ENCODE measurements around the gene UBE2U. TPM values are rescaled to one million over a fixed set of nuclear protein-coding genes. Genes with fewer than 3 reads are reported as not detected.
"Not testable (repeated sequence)": the region's sequence is repeated elsewhere in the genome, so short reads cannot be mapped to it uniquely, and the experiment has no call there.

Gene UBE2U
- total RNA-seq, 4 donors from 2014 or later = not detected

DNA sequence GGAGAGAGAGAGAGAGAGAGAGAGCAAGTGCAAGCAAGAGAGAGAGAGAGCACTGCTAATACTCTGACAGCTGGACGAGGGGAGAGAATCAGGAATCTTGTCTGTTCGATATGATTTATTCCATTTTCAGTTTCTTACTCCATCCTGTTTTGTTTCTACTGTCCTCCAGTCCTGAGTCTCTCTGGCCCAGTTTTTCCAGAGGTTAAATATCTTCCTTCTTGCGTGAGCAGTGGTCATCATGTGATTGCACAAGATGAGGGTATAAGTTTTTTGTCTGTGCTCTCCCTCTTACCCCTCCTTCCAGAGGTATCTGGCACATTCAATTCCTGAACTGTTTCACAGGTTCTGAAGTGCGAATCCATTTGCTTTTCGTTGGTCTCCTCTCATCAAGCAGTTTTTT, 16.8 kb downstream of the UBE2U start:
- DNase-seq (no peak), ATAC-seq (no peak)
- no peak overlapping the region for H3K27ac ChIP-seq
- H3K36me3 ChIP-seq = no peaks in the 10 kb centered on the region
- H3K4me1 ChIP-seq = no peaks in the 10 kb centered on the region
- no peak overlapping the region for H3K4me3 ChIP-seq
- no peaks in the 10 kb centered on the region for H3K9me3 ChIP-seq
- no peaks in the 10 kb centered on the region for H3K27me3 ChIP-seq
- in situ Hi-C loops (cut with MboI; ENCODE audit: low sequenced_read_pairs in 4 of 4) (no loop called here), intact Hi-C loops (cut with DNase I; ENCODE audit: low total_unique reads) (no loop called here)
- TF ChIP-seq, protein P1, sequence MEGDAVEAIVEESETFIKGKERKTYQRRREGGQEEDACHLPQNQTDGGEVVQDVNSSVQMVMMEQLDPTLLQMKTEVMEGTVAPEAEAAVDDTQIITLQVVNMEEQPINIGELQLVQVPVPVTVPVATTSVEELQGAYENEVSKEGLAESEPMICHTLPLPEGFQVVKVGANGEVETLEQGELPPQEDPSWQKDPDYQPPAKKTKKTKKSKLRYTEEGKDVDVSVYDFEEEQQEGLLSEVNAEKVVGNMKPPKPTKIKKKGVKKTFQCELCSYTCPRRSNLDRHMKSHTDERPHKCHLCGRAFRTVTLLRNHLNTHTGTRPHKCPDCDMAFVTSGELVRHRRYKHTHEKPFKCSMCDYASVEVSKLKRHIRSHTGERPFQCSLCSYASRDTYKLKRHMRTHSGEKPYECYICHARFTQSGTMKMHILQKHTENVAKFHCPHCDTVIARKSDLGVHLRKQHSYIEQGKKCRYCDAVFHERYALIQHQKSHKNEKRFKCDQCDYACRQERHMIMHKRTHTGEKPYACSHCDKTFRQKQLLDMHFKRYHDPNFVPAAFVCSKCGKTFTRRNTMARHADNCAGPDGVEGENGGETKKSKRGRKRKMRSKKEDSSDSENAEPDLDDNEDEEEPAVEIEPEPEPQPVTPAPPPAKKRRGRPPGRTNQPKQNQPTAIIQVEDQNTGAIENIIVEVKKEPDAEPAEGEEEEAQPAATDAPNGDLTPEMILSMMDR (IDR thresholded peaks at IDR 0.05 in 4 of 5, conservative IDR thresholded peaks at IDR 0.05 in 1 of 5) = no peak
- TF ChIP-seq POLR2A (IDR thresholded peaks at IDR 0.05) = no peak

DNA sequence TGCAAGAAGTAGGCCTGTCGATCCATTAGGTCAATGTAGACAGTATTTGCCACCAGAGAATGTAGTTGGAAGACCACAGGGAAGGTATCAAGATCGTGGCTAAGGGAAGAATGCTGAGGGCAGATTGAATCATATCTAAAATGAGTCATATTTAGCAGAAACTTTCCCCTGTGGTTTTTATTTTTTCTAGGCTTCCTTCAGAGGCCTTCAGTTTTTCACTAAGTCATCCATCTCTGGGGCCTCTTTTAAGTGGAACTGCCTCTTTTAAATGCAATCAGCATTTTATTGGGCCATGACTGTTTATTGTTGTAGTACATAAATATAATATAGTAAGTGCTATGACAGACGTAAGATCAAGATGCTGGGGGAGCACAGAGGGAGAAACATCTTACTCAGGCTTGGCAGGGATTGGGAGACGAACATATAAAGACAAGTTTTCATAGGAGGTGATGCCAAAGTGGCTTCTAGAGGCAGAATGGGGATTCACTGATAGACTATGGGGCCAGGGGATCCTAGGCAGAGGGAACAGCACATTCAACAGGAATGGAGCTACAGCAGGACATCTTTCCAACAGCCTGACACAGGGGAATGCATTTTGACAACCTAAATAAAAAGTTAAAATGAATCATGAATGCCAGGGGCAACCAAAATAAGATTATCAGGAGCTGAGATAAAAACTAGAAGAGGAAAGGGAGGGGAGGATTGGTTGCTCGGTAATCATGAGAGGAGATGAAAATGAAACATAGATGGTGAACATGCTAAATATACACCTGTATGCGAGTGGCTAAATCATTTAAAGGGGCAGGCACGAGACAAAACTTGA, 20.1 kb downstream of the UBE2U start:
- H3K27me3 ChIP-seq = no peaks in the 10 kb centered on the region
- DNase-seq = no peak
- H3K27ac ChIP-seq = no peak overlapping the region
- no peaks in the 10 kb centered on the region for H3K4me1 ChIP-seq
- no peaks in the 10 kb centered on the region for H3K9me3 ChIP-seq
- no peak for ATAC-seq
- intact Hi-C loops (cut with DNase I; ENCODE audit: low total_unique reads) = no loop called here
- in situ Hi-C loops (cut with MboI; ENCODE audit: low sequenced_read_pairs in 4 of 4) = no loop called here
- no peaks in the 10 kb centered on the region for H3K36me3 ChIP-seq
- TF ChIP-seq, protein P1 (IDR thresholded peaks at IDR 0.05 in 4 of 5, conservative IDR thresholded peaks at IDR 0.05 in 1 of 5) = no peak
- no peak for TF ChIP-seq POLR2A (IDR thresholded peaks at IDR 0.05)
- H3K4me3 ChIP-seq = no peak overlapping the region

DNA sequence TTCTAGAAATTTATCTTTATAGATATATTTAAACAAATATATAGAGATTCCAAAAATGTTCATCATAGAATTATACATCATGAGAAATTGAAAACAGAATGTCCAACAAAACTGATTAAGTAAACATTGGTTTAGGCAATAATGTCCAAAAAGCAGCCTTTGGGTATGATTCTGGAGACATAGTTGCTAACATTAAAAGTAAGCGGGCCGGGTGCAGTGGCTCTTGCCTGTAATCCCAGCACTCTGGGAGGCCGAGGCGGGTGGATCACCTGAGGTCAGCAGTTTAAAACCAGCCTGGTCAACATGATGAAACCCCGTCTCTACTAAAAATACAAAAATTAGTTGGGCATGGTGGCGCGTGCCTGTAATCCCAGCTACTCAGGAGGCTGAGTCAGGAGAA, 20.8 kb downstream of the UBE2U start:
- intact Hi-C loops (cut with DNase I; ENCODE audit: low total_unique reads); H3K9me3 ChIP-seq; H3K27me3 ChIP-seq; ATAC-seq; H3K27ac ChIP-seq; in situ Hi-C loops (cut with MboI; ENCODE audit: low sequenced_read_pairs in 4 of 4); H3K4me1 ChIP-seq; H3K36me3 ChIP-seq; DNase-seq; H3K4me3 ChIP-seq: not testable (repeated sequence)

DNA sequence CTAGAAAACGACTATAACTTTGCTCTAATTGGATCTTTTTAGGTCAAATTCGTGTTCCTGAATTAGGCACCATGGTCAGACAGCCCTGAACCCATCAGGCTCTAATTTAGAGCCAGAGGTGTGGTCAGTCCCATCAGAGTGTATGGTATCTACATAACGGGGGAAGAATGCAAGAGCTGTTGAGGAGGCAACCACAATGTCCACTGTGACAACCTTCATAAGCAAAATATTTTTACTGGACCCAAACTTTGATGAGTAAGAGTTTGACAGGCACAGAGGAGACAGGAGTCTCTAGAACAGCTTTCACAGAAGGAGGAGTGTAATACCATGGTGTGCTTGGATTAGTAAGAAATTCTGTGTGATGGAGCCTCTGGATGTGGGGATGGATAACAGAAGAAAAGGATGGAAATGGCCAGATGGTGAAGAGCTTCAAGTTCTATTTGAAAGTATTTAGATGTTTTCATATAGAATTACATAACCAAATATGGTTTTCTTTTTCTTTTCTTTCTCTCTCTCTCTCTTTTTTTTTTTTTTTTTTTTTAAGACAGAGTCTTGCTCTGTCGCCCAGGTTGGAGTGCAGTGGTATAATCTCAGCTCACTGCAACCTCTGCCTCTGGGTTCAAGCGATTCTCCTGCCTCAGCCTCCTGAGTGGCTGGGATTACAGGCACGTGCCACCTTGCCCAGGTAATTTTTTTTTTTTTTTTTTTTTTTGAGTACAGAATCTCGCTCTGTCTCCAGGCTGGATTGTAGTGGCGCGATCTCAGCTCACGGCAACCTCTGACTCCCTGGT, 24.9 kb downstream of the UBE2U start:
- TF ChIP-seq POLR2A (IDR thresholded peaks at IDR 0.05) = no peak
- TF ChIP-seq, protein P1 (IDR thresholded peaks at IDR 0.05 in 4 of 5, conservative IDR thresholded peaks at IDR 0.05 in 1 of 5) = no peak
- Histone ChIP-seq H3K4me3 (no peak overlapping the region), H3K27ac (no peak overlapping the region), H3K36me3 (no peaks in the 10 kb centered on the region), H3K27me3 (no peaks in the 10 kb centered on the region), H3K4me1 (no peaks in the 10 kb centered on the region), H3K9me3 (no peaks in the 10 kb centered on the region)
- ATAC-seq (no peak), DNase-seq (no peak)
- intact Hi-C loops (cut with DNase I; ENCODE audit: low total_unique reads) (no loop called here), in situ Hi-C loops (cut with MboI; ENCODE audit: low sequenced_read_pairs in 4 of 4) (loop anchor here in 1 of 4 donors (25.0 kb wide), 1 partner anchor 541 kb away; no protein-coding TSS in a partner anchor)

DNA sequence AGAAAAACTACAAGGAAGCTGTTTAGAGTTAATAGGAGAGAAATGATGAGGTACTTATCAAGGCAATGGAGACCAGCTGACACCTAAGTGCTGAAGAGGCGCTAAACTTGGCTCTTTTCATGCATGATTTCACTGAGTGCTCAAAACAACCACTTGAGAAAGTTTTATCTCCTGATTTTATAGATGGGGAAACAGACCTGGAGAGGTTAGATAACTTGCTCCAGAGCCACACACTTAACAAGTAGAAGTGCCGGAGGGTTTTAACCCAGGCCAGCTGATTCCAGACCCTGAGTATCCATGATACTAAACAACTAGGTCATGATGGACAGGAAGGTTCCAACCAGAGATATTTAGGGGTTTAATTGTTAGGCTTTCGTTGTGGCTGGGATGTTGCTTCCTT, 25.9 kb downstream of the UBE2U start:
- intact Hi-C loops (cut with DNase I; ENCODE audit: low total_unique reads) (no loop called here), in situ Hi-C loops (cut with MboI; ENCODE audit: low sequenced_read_pairs in 4 of 4) (loop anchor here in 1 of 4 donors (25.0 kb wide), 1 partner anchor 542 kb away; no protein-coding TSS in a partner anchor)
- TF ChIP-seq, protein P1 (IDR thresholded peaks at IDR 0.05 in 4 of 5, conservative IDR thresholded peaks at IDR 0.05 in 1 of 5) = no peak
- TF ChIP-seq POLR2A (IDR thresholded peaks at IDR 0.05) = no peak
- DNase-seq = no peak
- Histone ChIP-seq H3K9me3 (no peaks in the 10 kb centered on the region), H3K27ac (no peak overlapping the region), H3K27me3 (no peaks in the 10 kb centered on the region), H3K4me3 (no peak overlapping the region), H3K36me3 (no peaks in the 10 kb centered on the region), H3K4me1 (no peaks in the 10 kb centered on the region)
- no peak for ATAC-seq
